Activated B cell treated with CpG ODN at 0.5 μM for 24 hours (primary cell): Measurements from ENCODE around the gene ALX3. TPM values are rescaled to one million over a fixed set of nuclear protein-coding genes. Genes with fewer than 3 reads are reported as not detected.
A peak's percentile ranks its signal among the peaks of the same experiment; 100 is the strongest.
"Not testable (repeated sequence)": the region's sequence is repeated elsewhere in the genome, so short reads cannot be mapped to it uniquely, and the experiment has no call there.

Experiments
- ATAC-seq: fragments of 200-7000 bp; cut with Tn5 transposase; one replicate; pipeline ENCODE4 v1.10.0; 2021; ENCODE audit warnings: low read depth, mild to moderate bottlenecking, moderate library complexity
- CTCF ChIA-PET: fragments of 350-600 bp; sonication (Branson Sonifier 250); formaldehyde crosslinking; loops from one replicate; lab custom pipeline; 2021; ENCODE audit warnings: antibody characterized with exemption; lab: Charles Lee
- POLR2A ChIA-PET: fragments of 350-600 bp; sonication (Branson Sonifier 250); formaldehyde crosslinking; loops from one replicate; lab custom pipeline; 2021; ENCODE audit warnings: antibody characterized with exemption; lab: Charles Lee
- DNase-seq: peaks from one replicate; pipeline ENCODE4 v3.0.0; 2022
- H3K27ac Mint-ChIP-seq: one replicate; pipeline ENCODE4 v1.8.0; 2020; ENCODE audit warnings: mixed read lengths
- H3K27me3 Mint-ChIP-seq: one replicate; pipeline ENCODE4 v1.8.0; 2021; ENCODE audit warnings: mixed read lengths
- H3K36me3 Mint-ChIP-seq: one replicate; pipeline ENCODE4 v1.8.0; 2021; ENCODE audit warnings: low read depth, mixed read lengths
- H3K4me1 Mint-ChIP-seq: one replicate; pipeline ENCODE4 v1.8.0; 2021; ENCODE audit warnings: mixed read lengths
- H3K4me3 Mint-ChIP-seq: one replicate; pipeline ENCODE4 v1.8.0; 2020; ENCODE audit warnings: mild to moderate bottlenecking, mixed read lengths
- H3K9me3 Mint-ChIP-seq: one replicate; pipeline ENCODE4 v1.8.0; 2020; ENCODE audit warnings: mixed read lengths
- intact Hi-C: fragments of 100-400 bp; cut with micrococcal nuclease; formaldehyde crosslinking; loops from one replicate; pipeline ENCODE4 v1.15.1; 2024
- total RNA-seq: library from RNA; stranded (reverse); gene quantifications from 2 replicates; pipeline ENCODE4 v1.2.3, GENCODE V29; 2022
- TF ChIP-seq, protein P1 (sequence below): fragments of 200-600 bp; IDR thresholded peaks from one replicate; pipeline ENCODE4 v1.8.0; 2022; ENCODE audit warnings: antibody characterized with exemption, mild to moderate bottlenecking

ALX3 gene
- total RNA-seq, 1 donor from 2014 or later, result not detected

- Mint-ChIP-seq H3K27me3 (no peaks in the 10 kb centered on the region), H3K4me1 (peaks cover 43% of the 10 kb centered on the region), H3K36me3 (peaks cover 20% of the 10 kb centered on the region), H3K4me3 (peak overlapping the region; percentile 93), H3K27ac (peak overlapping the region; percentile 90), H3K9me3 (no peaks in the 10 kb centered on the region)
- POLR2A ChIA-PET, result interaction anchor here (0.7 to 2.9 kb wide), 28 partner anchors 11 to 944 kb away, joined by 3 to 24 read pairs (median 4); partner anchors contain the start of genes AHCYL1, ATXN7L2, CD53 and GNAI3
- TF ChIP-seq, protein P1, sequence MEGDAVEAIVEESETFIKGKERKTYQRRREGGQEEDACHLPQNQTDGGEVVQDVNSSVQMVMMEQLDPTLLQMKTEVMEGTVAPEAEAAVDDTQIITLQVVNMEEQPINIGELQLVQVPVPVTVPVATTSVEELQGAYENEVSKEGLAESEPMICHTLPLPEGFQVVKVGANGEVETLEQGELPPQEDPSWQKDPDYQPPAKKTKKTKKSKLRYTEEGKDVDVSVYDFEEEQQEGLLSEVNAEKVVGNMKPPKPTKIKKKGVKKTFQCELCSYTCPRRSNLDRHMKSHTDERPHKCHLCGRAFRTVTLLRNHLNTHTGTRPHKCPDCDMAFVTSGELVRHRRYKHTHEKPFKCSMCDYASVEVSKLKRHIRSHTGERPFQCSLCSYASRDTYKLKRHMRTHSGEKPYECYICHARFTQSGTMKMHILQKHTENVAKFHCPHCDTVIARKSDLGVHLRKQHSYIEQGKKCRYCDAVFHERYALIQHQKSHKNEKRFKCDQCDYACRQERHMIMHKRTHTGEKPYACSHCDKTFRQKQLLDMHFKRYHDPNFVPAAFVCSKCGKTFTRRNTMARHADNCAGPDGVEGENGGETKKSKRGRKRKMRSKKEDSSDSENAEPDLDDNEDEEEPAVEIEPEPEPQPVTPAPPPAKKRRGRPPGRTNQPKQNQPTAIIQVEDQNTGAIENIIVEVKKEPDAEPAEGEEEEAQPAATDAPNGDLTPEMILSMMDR, result no peak
- DNase-seq (no peak), ATAC-seq (no peak)
- intact Hi-C loops, result loop anchor here (1.0 to 10.0 kb wide), 11 partner anchors 23 to 1411 kb away; partner anchors contain the start of genes AHCYL1, ATP5PB, CYB561D1 and GNAI3
- CTCF ChIA-PET, result interaction anchor here (0.9 to 3.5 kb wide), 9 partner anchors 18 to 426 kb away, joined by 3 to 12 read pairs (median 5); partner anchors contain the start of gene AHCYL1
Measured at GRCh38 chr1:110034040-110034450, 36.4 kb downstream of the ALX3 start.

- Mint-ChIP-seq H3K36me3 (peaks cover 14% of the 10 kb centered on the region), H3K4me3 (peak overlapping the region; percentile 93), H3K27me3 (no peaks in the 10 kb centered on the region), H3K27ac (peak overlapping the region; percentile 90), H3K4me1 (peaks cover 43% of the 10 kb centered on the region), H3K9me3 (no peaks in the 10 kb centered on the region)
- no peak for DNase-seq
- TF ChIP-seq, protein P1, result no peak
- intact Hi-C loops, result loop anchor here (5.0 to 10.0 kb wide), 2 partner anchors 541 to 1411 kb away; partner anchors contain the start of genes ATP5PB, CYB561D1 and WDR77
- POLR2A ChIA-PET, result interaction anchor here (2.9 kb wide), 1 partner anchor 49 kb away, joined by 24 read pairs; the partner anchor contains the start of gene AHCYL1
- CTCF ChIA-PET, result interaction anchor here (1.9 to 2.1 kb wide), 2 partner anchors 50 to 256 kb away, joined by 5 to 7 read pairs; no protein-coding TSS in a partner anchor
- no peak for ATAC-seq
Measured at GRCh38 chr1:110033421-110033820, 37.1 kb downstream of the ALX3 start.

GRCh38 chr1:110032327-110032726, 38.1 kb downstream of the ALX3 start:
- H3K27ac Mint-ChIP-seq, result no peak overlapping the region
- ATAC-seq, result no peak
- no peak for DNase-seq
- H3K4me1 Mint-ChIP-seq, result peaks cover 43% of the 10 kb centered on the region
- TF ChIP-seq, protein P1, result no peak
- no peaks in the 10 kb centered on the region for H3K27me3 Mint-ChIP-seq
- no peak overlapping the region for H3K4me3 Mint-ChIP-seq
- H3K36me3 Mint-ChIP-seq, result peaks cover 5% of the 10 kb centered on the region
- POLR2A ChIA-PET, result interaction anchor here (0.9 kb wide), 1 partner anchor 114 kb away, joined by 3 read pairs; no protein-coding TSS in a partner anchor
- no peaks in the 10 kb centered on the region for H3K9me3 Mint-ChIP-seq
- CTCF ChIA-PET, result interaction anchor here (0.8 to 1.9 kb wide), 2 partner anchors 28 to 255 kb away, joined by 3 to 5 read pairs; no protein-coding TSS in a partner anchor
- intact Hi-C loops, result loop anchor here (5.0 to 10.0 kb wide), 2 partner anchors 540 to 1412 kb away; partner anchors contain the start of genes ATP5PB, CYB561D1 and WDR77

GRCh38 chr1:110030687-110031086, 39.8 kb downstream of the ALX3 start:
- peak overlapping the region; percentile 87 for H3K27ac Mint-ChIP-seq
- not testable (repeated sequence) for ATAC-seq, H3K9me3 Mint-ChIP-seq, H3K27me3 Mint-ChIP-seq, DNase-seq, H3K36me3 Mint-ChIP-seq
- POLR2A ChIA-PET, result interaction anchor here (0.7 kb wide), 1 partner anchor 27 kb away, joined by 4 read pairs; no protein-coding TSS in a partner anchor
- intact Hi-C loops, result loop anchor here (5.0 to 10.0 kb wide), 2 partner anchors 538 to 1414 kb away; partner anchors contain the start of genes ATP5PB, CYB561D1 and WDR77
- CTCF ChIA-PET, result interaction anchor here (1.5 to 3.5 kb wide), 7 partner anchors 12 to 485 kb away, joined by 3 to 36 read pairs (median 5); no protein-coding TSS in a partner anchor
- H3K4me1 Mint-ChIP-seq, result peaks cover 33% of the 10 kb centered on the region
- H3K4me3 Mint-ChIP-seq, result peak overlapping the region; percentile 70

GRCh38 chr1:110024613-110025012, 45.9 kb downstream of the ALX3 start:
- DNase-seq (no peak), ATAC-seq (no peak)
- TF ChIP-seq, protein P1, result no peak
- Mint-ChIP-seq H3K9me3 (no peaks in the 10 kb centered on the region), H3K4me1 (peaks cover 13% of the 10 kb centered on the region), H3K27ac (no peak overlapping the region), H3K4me3 (no peak overlapping the region), H3K27me3 (no peaks in the 10 kb centered on the region), H3K36me3 (peaks cover 46% of the 10 kb centered on the region)
- CTCF ChIA-PET, result interaction anchor here (1.3 kb wide), 1 partner anchor 471 kb away, joined by 5 read pairs; no protein-coding TSS in a partner anchor
- POLR2A ChIA-PET, result no interaction called here
- intact Hi-C loops, result no loop called here
